Adrenal gland (tissue), 12 donors: ENCODE data around the gene MAD1L1. TPM values are rescaled to one million over a fixed set of nuclear protein-coding genes. Genes with fewer than 3 reads are reported as not detected.

ENCODE experiments used
- DNase-seq, 7 donors: peaks; one replicate each; pipeline ENCODE4 v3.0.0-alpha.2; 2019 to 2020
- H3K27ac ChIP-seq, 5 donors: fragments of 200-600 bp; sonication (generic) in 4 of 5; 1 replicate in 3 of 5; 2 replicates in 2 of 5; pipeline versions ENCODE4 v1.5.1 to v1.8.0; 2016 to 2020; ENCODE audit warnings: mild to moderate bottlenecking in 1 of 5
- H3K27me3 ChIP-seq: fragments of 200-600 bp; 2 replicates; pipeline ENCODE4 v1.8.0; 2021
- H3K36me3 ChIP-seq, 2 donors: fragments of 200-600 bp; replicated peaks in 1 of 2; 1 replicate in 1 of 2; 2 replicates in 1 of 2; pipeline versions ENCODE4 v1.5.1 to v1.8.0; 2018 to 2022
- H3K4me1 ChIP-seq, 2 donors: fragments of 200-600 bp; replicated peaks in 1 of 2; 1 replicate in 1 of 2; 2 replicates in 1 of 2; pipeline versions ENCODE4 v1.5.1 to v1.8.0; 2018 to 2021
- H3K4me3 ChIP-seq, 4 donors: fragments of 200-600 bp; sonication (generic) in 3 of 4; one replicate each; pipeline ENCODE4 v1.5.1; 2016 to 2018
- H3K9me3 ChIP-seq, 3 donors: fragments of 200-600 bp; sonication (generic) in 1 of 3; replicated peaks in 1 of 3; 1 replicate in 2 of 3; 2 replicates in 1 of 3; pipeline versions ENCODE4 v1.5.1 to v1.8.0; 2016 to 2021
- CTCF ChIP-seq, 6 experiments: fragments of 450-650 bp in 4 of 6; fragments of 200-600 bp in 2 of 6; sonication (generic) in 1 of 6; IDR thresholded peaks; 1 replicate in 5 of 6; 2 replicates in 1 of 6; pipeline versions ENCODE4 v1.5.1 to v1.8.0; 2016 to 2021; ENCODE audit warnings: antibody characterized with exemption in 6 of 6, mild to moderate bottlenecking in 2 of 6, moderate library complexity in 1 of 6
- POLR2A ChIP-seq, 2 donors: fragments of 450-650 bp; IDR thresholded peaks; one replicate each; pipeline ENCODE4 v1.6.1; 2017; ENCODE audit warnings: antibody characterized with exemption in 2 of 2, mild to moderate bottlenecking in 2 of 2, moderate library complexity in 1 of 2
- WGBS, 4 donors: extraction: QIAGEN DNeasy Blood & Tissue Kit in 2 of 4; methylation state at CpG; one replicate each; pipeline versions ENCODE4 v1.1.5 to v1.1.7; 2013 to 2017; 5-methylcytosine and 5-hydroxymethylcytosine counted together
- intact Hi-C, 2 donors: fragments of 100-400 bp; cut with DNase I; formaldehyde crosslinking; loops; one replicate each; pipeline versions ENCODE4 v1.14.1 to v1.15.0; 2022 to 2023
- polyA plus RNA-seq, 3 donors: library from polyadenylated mRNA; stranded (reverse); fragments of 200-250 nt in 2 of 3; fragments of 350-450 nt in 1 of 3; fragmentation: Illumina TruSeq in 1 of 3; extraction: RNeasy Lipid Tissue Mini Kit (QIAGEN cat#74804) in 1 of 3; gene quantifications; one replicate each; pipeline ENCODE4 v1.2.3, GENCODE V29; 2013 to 2014
- total RNA-seq, 9 donors: library from RNA; depleted of rRNA in 4 of 9; stranded (reverse); fragments of >200 nt in 4 of 9; fragments of 120-200 nt in 1 of 9; fragmentation: NEBNext Ultra II Directional in 1 of 9; extraction: Animal tissue kit (Norgen Biotek cat#: 25700) in 1 of 9; gene quantifications; one replicate each; pipeline versions ENCODE4 v1.1.0 to v1.2.4, GENCODE V29; 2013 to 2023
- donor health status: healthy with polysubstance abuse.
- donor health status: Bipolar disorder and iron deficiency.
- donor health status: DM: yes; HTN: yes; CAD: no.
- donor health status: DM: no; HTN: no; CAD: no.
- donor health status: DM: no; HTN: no; CAD: no.
- donor health status: DM: yes; HTN: yes; CAD: no.

MAD1L1 gene
- total and polyA plus RNA-seq, 12 donors = 6.7 to 87.7 (median 28.9) TPM

- no peak overlapping the region for H3K27ac ChIP-seq
- no peaks in the 10 kb centered on the region for H3K27me3 ChIP-seq
- DNase-seq = no peak
- intact Hi-C loops = no loop called here
- H3K4me1 ChIP-seq = no peaks in the 10 kb centered on the region
- TF ChIP-seq POLR2A (IDR thresholded peaks at IDR 0.05) (no peak), CTCF (IDR thresholded peaks at IDR 0.05) (no peak)
- 91 to 97% (median 95%) methylated on average over 21 to 24 of the region's 24 CpGs for WGBS, 4 donors
- H3K4me3 ChIP-seq = no peak overlapping the region
- no peaks in the 10 kb centered on the region for H3K9me3 ChIP-seq
- no peaks in the 10 kb centered on the region for H3K36me3 ChIP-seq
Observed at GRCh38 chr7:2081526-2082135, 151.1 kb downstream of the MAD1L1 start.

GRCh38 chr7:2080477-2080876 lies 152.3 kb downstream of the MAD1L1 start:
- intact Hi-C loops = no loop called here
- no peaks in the 10 kb centered on the region for H3K27me3 ChIP-seq
- H3K27ac ChIP-seq = no peak overlapping the region
- no peaks in the 10 kb centered on the region for H3K36me3 ChIP-seq
- TF ChIP-seq CTCF (IDR thresholded peaks at IDR 0.05) = no peak
- TF ChIP-seq POLR2A (IDR thresholded peaks at IDR 0.05) = no peak
- H3K9me3 ChIP-seq = no peaks in the 10 kb centered on the region
- WGBS, 4 donors = 93 to 100% (median 96%) methylated on average over 2 to 14 of the region's 14 CpGs
- no peaks in the 10 kb centered on the region for H3K4me1 ChIP-seq
- no peak overlapping the region for H3K4me3 ChIP-seq
- DNase-seq = no peak

GRCh38 chr7:2080060-2080387 lies 152.7 kb downstream of the MAD1L1 start:
- TF ChIP-seq POLR2A (IDR thresholded peaks at IDR 0.05) = no peak
- no peak for TF ChIP-seq CTCF (IDR thresholded peaks at IDR 0.05)
- intact Hi-C loops = no loop called here
- no peaks in the 10 kb centered on the region for H3K36me3 ChIP-seq
- peak overlapping the region in 1 of 5 donors; percentile 60 for H3K27ac ChIP-seq
- no peaks in the 10 kb centered on the region for H3K9me3 ChIP-seq
- H3K27me3 ChIP-seq = no peaks in the 10 kb centered on the region
- no peak overlapping the region for H3K4me3 ChIP-seq
- no peaks in the 10 kb centered on the region for H3K4me1 ChIP-seq
- 78 to 85% (median 81%) methylated on average over 6 of the region's 6 CpGs for WGBS, 4 donors
- DNase-seq = no peak

- intact Hi-C loops = no loop called here
- no peaks in the 10 kb centered on the region for H3K4me1 ChIP-seq
- WGBS, 4 donors = 77 to 84% (median 82%) methylated on average over 21 to 22 of the region's 22 CpGs
- peak overlapping the region in 1 of 5 donors; percentile 60 for H3K27ac ChIP-seq
- no peak for TF ChIP-seq POLR2A (IDR thresholded peaks at IDR 0.05)
- no peak for TF ChIP-seq CTCF (IDR thresholded peaks at IDR 0.05)
- no peak overlapping the region for H3K4me3 ChIP-seq
- H3K9me3 ChIP-seq = no peaks in the 10 kb centered on the region
- H3K36me3 ChIP-seq = no peaks in the 10 kb centered on the region
- H3K27me3 ChIP-seq = no peaks in the 10 kb centered on the region
- DNase-seq = peak in 1 of 7 donors; percentile 71
Observed at GRCh38 chr7:2079332-2080059, 153.2 kb downstream of the MAD1L1 start.
